Rectal smooth muscle tissue (tissue), 1 donor: Measurements from ENCODE around the gene GPR180.
A peak's percentile ranks its signal among the peaks of the same experiment; 100 is the strongest.

Experiments used
- H3K27ac ChIP-seq: one replicate; pipeline ENCODE4 v1.7.0; 2013; ENCODE audit warnings: low read depth, low read length, inconsistent platforms
- H3K27me3 ChIP-seq: one replicate; pipeline ENCODE4 v1.7.0; 2013; ENCODE audit warnings: low read length; ENCODE audit not compliant: control insufficient read depth, insufficient read depth
- H3K36me3 ChIP-seq: one replicate; pipeline ENCODE4 v1.7.0; 2013; ENCODE audit warnings: low read length; ENCODE audit not compliant: control insufficient read depth, insufficient read depth
- H3K4me1 ChIP-seq: one replicate; pipeline ENCODE4 v1.7.0; 2013; ENCODE audit warnings: low read length; ENCODE audit not compliant: control insufficient read depth, insufficient read depth
- H3K4me3 ChIP-seq: one replicate; pipeline ENCODE4 v1.7.0; 2013; ENCODE audit warnings: low read length
- H3K9ac ChIP-seq: one replicate; pipeline ENCODE4 v1.7.0; 2013; ENCODE audit warnings: low read length

Gene GPR180

DNA sequence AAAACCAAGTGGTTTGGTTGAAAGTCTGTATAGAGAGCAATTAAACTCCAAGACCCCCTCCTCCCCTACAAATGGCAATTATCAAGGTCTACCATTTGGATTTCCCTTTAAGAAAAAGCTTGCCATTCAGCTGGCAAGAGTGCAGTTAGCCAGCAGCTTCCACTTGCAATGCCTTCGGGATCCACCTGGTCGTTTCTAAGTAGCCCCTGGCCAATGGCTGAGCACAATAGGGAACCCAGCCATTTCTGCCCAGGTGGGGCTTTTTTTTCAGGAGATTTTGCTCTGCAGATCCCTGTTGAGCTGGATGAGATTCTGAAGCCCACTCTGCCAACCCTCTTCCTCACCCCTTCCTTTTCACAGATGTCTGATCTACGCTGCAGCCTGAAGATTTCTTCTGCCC, 32.0 kb upstream of the GPR180 start:
- no peak overlapping the region for H3K27ac ChIP-seq
- no peak overlapping the region for H3K4me3 ChIP-seq
- H3K4me1 ChIP-seq, result no peaks in the 10 kb centered on the region
- no peak overlapping the region for H3K9ac ChIP-seq
- H3K36me3 ChIP-seq, result peaks cover 16% of the 10 kb centered on the region
- H3K27me3 ChIP-seq, result no peaks in the 10 kb centered on the region

DNA sequence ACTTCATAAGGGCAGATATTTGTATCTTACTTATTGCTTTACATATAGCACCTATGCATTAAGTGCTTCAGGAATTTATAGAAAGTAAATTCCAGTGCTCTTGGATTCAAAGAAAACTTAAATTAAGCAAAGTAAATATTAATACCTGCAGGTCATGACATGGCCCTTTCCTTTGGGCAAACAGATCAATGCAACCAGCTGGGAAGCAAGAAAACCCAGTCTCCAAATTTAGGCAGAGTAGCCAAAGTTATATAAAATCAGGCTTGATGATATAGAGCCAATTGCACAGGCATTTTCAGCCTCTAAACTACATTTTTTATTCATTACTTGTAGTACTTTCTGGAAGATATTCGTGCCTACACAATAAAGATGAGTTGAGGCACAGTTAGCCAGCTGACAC, 22.6 kb upstream of the GPR180 start:
- H3K27ac ChIP-seq, result no peak overlapping the region
- H3K27me3 ChIP-seq, result no peaks in the 10 kb centered on the region
- no peak overlapping the region for H3K9ac ChIP-seq
- peaks cover 32% of the 10 kb centered on the region for H3K36me3 ChIP-seq
- no peak overlapping the region for H3K4me3 ChIP-seq
- H3K4me1 ChIP-seq, result no peaks in the 10 kb centered on the region

DNA sequence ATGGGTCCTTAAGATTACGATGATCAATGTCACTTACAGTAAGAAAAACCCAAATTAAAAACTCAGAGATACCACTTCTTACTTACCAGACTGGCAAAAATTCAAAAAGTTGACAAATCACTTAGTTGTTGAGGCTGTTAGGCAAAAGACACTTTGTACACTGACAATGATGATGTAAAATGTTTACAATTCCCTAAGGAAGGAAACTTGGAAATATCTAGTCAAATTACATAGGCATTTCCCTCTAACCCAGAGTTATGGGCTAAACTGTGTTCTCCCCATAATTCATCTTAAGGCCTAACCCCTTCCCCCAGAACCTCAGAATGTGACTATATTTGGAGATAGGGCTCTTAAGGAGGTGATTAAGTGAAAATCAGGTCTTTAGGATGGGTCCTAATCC, 17.7 kb upstream of the GPR180 start:
- Histone ChIP-seq H3K27ac (no peak overlapping the region), H3K4me1 (no peaks in the 10 kb centered on the region), H3K36me3 (peaks cover 21% of the 10 kb centered on the region), H3K9ac (no peak overlapping the region), H3K27me3 (no peaks in the 10 kb centered on the region), H3K4me3 (no peak overlapping the region)

DNA sequence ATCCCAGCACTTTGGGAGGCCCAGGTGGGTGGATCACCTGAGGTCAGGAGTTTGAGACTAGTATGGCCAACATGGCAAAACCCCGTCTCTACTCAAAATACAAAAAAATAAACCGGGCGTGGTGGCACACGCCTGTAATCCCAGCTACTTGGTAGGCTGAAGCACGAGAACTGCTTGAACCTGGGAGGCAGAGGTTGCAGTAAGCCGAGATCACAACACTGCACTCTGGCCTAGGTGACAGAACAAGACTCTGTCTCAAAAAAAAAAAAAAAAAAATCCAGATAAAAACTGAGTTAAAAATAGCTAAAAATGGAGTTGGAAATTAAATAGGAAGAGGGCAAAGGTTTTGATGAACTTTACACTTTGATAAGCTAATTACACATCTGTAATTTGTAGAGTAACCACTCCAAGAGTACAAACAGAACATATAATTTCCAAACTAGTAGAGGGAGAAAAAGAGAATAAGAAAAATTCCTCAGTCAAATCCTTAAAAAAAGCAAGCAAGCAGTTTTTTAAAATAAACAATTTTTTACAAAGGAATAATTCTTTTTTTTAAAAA, 16.0 kb upstream of the GPR180 start:
- H3K27me3 ChIP-seq, result no peaks in the 10 kb centered on the region
- no peaks in the 10 kb centered on the region for H3K4me1 ChIP-seq
- no peak overlapping the region for H3K4me3 ChIP-seq
- H3K27ac ChIP-seq, result no peak overlapping the region
- H3K9ac ChIP-seq, result no peak overlapping the region
- H3K36me3 ChIP-seq, result peaks cover 11% of the 10 kb centered on the region

DNA sequence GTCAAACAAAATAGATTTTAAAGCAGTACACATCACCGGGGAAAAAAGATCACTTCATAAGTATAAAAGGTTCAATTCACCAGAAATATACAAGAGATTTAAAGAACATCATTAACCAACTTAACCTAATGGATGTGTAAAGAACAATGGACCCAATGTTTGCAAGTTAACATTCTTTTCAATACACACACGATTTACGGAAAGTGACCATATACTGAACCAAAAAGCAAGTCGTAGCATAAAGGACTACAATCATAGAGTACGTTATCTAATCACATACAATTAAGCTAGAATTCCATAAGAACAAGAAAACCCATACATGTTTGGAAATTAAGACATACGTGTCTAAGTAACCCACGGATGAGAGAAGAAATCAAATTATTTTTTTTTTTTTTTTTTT, 15.3 kb upstream of the GPR180 start:
- Histone ChIP-seq H3K27ac (no peak overlapping the region), H3K4me1 (no peaks in the 10 kb centered on the region), H3K27me3 (no peaks in the 10 kb centered on the region), H3K9ac (no peak overlapping the region), H3K4me3 (no peak overlapping the region), H3K36me3 (peaks cover 7% of the 10 kb centered on the region)

DNA sequence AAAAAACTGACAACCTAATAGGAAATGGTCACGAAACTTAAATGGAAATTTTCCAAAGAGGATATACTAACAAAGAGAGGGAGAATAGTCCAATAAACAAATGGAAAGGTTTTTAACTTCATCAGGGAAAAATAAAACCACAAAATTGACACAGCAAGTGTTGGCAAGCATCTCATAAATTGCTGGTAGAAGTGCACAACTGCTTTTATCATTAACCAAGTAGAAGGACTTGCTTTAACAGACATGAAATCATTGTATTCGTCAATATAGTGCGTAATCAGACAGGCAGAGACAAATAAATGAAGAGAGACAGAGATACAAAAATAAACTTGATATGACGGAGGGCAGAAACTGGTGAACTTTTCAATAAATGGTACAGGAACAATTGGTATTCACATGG, 13.1 kb upstream of the GPR180 start:
- H3K27me3 ChIP-seq, result no peaks in the 10 kb centered on the region
- no peak overlapping the region for H3K4me3 ChIP-seq
- peaks cover 3% of the 10 kb centered on the region for H3K36me3 ChIP-seq
- H3K9ac ChIP-seq, result no peak overlapping the region
- no peak overlapping the region for H3K27ac ChIP-seq
- no peaks in the 10 kb centered on the region for H3K4me1 ChIP-seq

DNA sequence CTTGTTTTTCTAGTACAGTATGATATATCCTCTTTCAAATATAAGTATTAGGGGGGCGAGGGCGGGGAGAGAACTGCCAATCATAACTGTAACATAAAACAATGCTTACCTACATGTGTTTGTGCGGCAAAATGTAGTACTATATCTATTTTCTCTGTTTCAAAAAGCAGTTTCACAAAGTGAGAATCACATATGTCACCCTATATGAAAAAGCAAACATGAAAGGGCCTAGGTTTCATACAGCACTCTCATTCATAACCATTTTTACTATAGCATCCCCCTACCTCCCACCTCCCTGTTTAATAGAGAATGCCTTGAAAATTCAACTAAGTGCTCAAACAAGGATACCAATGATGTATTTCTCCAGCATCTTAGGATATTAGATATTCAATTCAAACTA, 10.9 kb upstream of the GPR180 start:
- no peaks in the 10 kb centered on the region for H3K27me3 ChIP-seq
- peaks cover 8% of the 10 kb centered on the region for H3K4me1 ChIP-seq
- no peak overlapping the region for H3K9ac ChIP-seq
- H3K27ac ChIP-seq, result no peak overlapping the region
- no peak overlapping the region for H3K4me3 ChIP-seq
- H3K36me3 ChIP-seq, result peaks cover 3% of the 10 kb centered on the region

DNA sequence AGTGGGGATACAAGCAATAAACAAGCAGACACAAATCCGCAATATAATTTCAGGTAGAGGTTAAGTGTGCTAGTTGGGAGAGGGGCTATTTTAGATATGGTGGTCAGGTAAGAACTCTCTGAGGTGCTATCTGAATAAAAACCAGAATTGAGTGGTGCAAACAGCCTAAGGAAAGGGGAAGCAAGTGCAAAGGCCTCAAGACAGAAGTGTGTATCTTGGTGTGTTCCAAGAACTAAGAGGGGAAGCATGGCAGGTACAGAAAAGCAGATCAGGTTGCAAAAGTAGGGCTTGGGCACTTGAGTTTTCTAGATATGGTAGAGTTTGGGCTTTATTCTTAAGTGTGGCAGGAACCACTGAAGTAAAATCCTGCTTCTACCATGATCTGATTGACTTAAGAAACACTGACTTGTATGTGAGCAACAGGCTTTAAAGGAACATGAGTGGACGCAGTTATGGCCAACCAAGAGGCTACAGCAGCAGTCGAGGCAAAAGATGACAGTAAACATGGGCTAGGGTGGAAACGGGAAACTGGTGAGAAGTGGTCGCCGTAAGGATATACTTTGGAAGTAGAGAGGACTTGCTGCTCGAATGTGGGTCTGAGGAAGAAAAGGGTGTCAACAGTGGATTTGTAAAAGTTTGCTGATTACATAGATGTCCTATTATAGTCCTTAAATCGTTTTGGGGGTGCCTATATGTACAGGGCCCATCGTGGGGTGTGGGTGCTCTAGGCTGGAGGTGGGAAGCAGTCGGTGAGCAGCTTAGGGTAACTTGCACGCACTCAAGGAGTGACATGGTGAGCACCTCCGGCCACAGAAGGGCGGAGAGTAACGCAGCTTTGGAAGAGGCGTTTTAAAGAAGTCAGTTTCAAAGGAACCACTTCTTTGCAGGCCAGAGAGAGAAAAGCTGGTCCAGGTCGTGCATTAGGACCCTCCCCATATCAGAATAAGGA, 6.4 kb upstream of the GPR180 start:
- peaks cover 3% of the 10 kb centered on the region for H3K36me3 ChIP-seq
- H3K4me1 ChIP-seq, result peaks cover 8% of the 10 kb centered on the region
- H3K27ac ChIP-seq, result peak overlapping the region; percentile 70
- no peaks in the 10 kb centered on the region for H3K27me3 ChIP-seq
- peak overlapping the region; percentile 85 for H3K9ac ChIP-seq
- H3K4me3 ChIP-seq, result peak overlapping the region; percentile 96

DNA sequence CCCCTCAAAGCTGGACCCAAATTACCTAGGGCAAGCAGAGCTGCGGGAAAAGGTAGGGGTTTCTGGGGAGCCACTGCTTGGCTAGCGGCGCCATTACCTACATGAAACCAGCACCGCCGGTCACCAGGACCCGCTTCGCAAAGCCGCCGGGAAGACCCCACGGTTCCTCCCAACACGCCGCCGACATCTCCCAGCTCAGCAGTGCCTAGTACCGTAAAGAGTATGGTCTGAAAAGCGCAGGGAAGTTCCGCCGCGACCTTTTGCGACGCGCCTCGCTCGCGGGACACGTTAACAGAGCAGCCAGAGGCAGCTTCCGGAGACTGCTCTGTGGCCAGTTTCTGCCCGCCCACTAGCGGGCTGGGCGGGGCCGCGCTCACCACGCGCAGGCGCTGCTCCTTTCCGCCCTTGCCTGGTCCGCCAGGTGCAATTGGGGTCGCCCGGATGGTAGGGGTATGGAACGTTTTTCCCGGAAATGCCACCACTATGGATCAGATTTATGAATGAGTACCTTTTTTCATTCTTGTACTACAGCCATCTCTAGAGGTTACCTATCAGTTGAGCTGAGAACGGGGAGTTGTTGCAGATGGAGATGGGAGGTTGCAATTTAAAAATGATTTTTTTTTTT, 5.6 kb upstream of the GPR180 start, which contains the start of gene TGDS:
Gene TGDS, minus strand, starts transcription at position 203 of the 625 bp plus-strand sequence. Its CDS starts 16 bp downstream, at position 187.
- peaks cover 3% of the 10 kb centered on the region for H3K36me3 ChIP-seq
- peaks cover 8% of the 10 kb centered on the region for H3K4me1 ChIP-seq
- H3K4me3 ChIP-seq, result peak within 1 kb of the TSS; percentile 96
- H3K27me3 ChIP-seq, result no peaks in the 10 kb centered on the region
- H3K9ac ChIP-seq, result peak within 1 kb of the TSS; percentile 85
- H3K27ac ChIP-seq, result peak within 1 kb of the TSS; percentile 70

DNA sequence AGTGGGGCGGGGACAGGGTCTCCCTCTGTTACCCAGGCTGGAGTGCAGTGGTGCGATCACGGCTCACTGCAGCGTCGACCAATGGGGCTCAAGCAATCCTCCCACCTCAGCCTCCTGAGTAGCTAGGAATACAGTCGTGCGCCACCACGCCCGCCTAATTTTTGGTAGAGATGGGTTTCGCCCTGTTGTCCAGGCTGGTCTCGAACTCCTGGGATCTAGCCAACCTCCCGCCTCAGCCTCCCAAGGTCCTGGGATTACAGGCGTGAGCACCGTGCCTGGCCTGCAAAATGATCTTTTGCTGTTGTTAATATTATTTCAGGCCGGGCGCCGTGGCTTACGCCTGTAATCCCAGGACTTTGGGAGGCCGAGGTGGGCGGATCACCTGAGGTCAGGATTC, 5.1 kb upstream of the GPR180 start:
- H3K9ac ChIP-seq, result no peak overlapping the region
- H3K4me3 ChIP-seq, result peak overlapping the region; percentile 96
- no peaks in the 10 kb centered on the region for H3K27me3 ChIP-seq
- no peaks in the 10 kb centered on the region for H3K36me3 ChIP-seq
- H3K4me1 ChIP-seq, result peaks cover 8% of the 10 kb centered on the region
- no peak overlapping the region for H3K27ac ChIP-seq

DNA sequence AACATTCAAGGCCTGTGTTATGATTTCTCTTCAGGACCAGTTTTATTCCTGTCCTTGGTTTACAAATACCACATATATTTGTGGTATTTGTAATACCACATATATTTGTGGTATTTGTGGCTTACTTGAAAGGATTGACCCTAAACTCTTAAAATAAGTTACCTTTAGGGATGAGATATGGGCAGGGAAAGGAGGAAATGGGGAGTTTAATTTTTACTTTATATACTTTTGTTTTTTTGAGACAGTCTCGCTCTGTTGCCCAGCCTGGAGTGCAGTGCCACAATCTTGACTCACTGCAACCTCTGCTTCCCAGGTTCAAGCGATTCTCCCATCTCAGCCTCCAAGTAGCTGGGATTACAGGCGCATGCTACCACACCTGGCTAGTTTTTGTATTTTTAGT, 3.4 kb upstream of the GPR180 start:
- Histone ChIP-seq H3K27me3 (no peaks in the 10 kb centered on the region), H3K36me3 (no peaks in the 10 kb centered on the region), H3K4me3 (no peak overlapping the region), H3K4me1 (peaks cover 8% of the 10 kb centered on the region), H3K9ac (no peak overlapping the region), H3K27ac (no peak overlapping the region)

DNA sequence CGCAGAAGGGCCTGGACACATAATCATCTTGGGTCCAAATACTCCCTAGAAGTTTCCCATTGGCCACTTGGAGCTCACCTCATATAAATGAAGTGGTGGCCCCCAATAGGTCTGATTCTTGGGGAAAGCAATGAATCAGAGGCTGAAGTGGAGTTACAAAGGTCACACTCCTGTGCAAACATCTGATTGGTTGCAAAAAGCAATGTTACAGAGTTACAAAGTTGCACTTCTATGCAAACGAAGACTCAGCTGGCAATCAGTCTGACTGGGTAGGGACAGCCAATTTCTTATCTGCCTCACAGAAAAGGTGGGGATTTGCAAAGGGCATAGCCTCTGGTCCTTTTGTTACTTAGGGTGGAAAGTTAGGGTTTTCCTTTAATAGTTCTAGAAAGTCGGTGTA, 1.8 kb upstream of the GPR180 start:
- no peaks in the 10 kb centered on the region for H3K27me3 ChIP-seq

More for the DNA sequence above, 1.8 kb upstream of the GPR180 start:
- H3K9ac ChIP-seq, result no peak overlapping the region
- no peaks in the 10 kb centered on the region for H3K36me3 ChIP-seq
- H3K4me3 ChIP-seq, result no peak overlapping the region
- H3K4me1 ChIP-seq, result peaks cover 3% of the 10 kb centered on the region
- no peak overlapping the region for H3K27ac ChIP-seq
